Stimulated activated CD8-positive, alpha-beta memory T cell treated with anti-CD3 and anti-CD28 coated beads, Interleukin-7, amount 100 ng/mL, for 24 hours (primary cell): ENCODE results near the gene OR2T33.
"Not testable (repeated sequence)": the region's sequence is repeated elsewhere in the genome, so short reads cannot be mapped to it uniquely, and the experiment has no call there.

Source experiments
- DNase-seq: peaks from one replicate; pipeline ENCODE4 v3.0.0-alpha.2; 2020; ENCODE audit warnings: low read depth

Gene OR2T33, protein sequence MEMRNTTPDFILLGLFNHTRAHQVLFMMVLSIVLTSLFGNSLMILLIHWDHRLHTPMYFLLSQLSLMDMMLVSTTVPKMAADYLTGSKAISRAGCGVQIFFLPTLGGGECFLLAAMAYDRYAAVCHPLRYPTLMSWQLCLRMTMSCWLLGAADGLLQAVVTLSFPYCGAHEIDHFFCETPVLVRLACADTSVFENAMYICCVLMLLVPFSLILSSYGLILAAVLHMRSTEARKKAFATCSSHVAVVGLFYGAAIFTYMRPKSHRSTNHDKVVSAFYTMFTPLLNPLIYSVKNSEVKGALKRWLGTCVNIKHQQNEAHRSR

DNA sequence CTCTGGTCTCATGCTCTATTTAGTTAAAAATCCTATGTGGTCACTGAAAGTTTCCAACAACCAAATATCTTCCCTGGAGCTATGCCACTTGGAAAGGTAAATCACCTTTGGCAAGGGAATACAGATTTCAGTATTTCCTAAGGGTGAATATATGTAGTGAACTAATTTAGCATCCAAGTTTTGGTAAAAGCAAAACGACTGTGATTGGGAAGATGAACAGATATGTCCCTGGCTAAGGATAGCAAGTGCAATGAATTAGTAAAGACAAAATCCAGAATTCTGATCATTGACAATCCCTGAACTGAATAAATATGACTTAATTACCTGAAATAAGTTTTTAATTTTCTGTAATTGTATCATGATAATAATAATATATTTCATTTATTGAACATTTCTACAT lies at the start of gene OR2T33:
OR2T33 (minus strand) TSS at position 101 of the 400 bp plus-strand sequence. CDS start 4,162 bp downstream, outside the sequence.
- DNase-seq: no peak

DNA sequence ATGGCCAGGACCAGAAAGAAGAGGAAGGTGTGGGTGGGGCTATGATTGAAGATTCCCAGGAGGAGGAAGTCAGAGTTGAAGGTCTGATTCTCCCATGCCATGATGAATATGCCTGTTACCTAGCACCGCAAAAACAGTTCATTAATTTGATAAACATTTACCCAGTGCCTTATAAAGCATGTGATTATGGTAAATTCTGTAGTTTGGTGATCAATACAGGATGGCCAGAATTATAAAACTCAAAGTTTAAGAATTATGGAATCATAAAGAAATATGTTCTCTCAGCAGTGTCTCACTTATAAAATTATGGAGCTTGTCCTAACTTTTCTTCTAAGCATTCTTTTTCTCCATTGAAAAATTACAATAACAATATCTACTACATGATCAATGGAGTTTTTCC lies 46.7 kb upstream of the OR2T33 start, which contains the start of gene OR2M7:
OR2M7 (minus strand) TSS at position 101 of the 400 bp plus-strand sequence; CDS start at position 101, 0 bp downstream.
- DNase-seq: no peak

DNA sequence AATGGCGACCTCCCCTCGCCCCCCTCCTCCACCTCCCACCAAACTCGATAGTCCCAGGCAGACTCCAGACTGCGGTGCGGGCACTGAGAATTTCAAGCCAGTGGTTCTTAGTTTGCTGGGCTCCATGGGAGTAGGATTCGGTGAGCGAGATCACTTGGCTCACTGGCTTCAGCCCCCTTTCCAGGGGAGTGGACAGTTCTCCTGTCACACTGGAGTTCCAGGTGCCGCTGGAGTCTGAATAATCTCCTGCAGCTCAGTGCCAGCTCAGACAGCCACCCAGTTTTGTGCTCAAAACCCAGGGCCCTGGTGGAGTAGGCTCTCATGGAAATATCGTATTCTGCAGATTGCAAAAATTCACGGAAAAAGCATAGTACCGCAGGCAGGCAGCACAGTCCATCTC lies 39.0 kb upstream of the OR2T33 start:
- no peak for DNase-seq

DNA sequence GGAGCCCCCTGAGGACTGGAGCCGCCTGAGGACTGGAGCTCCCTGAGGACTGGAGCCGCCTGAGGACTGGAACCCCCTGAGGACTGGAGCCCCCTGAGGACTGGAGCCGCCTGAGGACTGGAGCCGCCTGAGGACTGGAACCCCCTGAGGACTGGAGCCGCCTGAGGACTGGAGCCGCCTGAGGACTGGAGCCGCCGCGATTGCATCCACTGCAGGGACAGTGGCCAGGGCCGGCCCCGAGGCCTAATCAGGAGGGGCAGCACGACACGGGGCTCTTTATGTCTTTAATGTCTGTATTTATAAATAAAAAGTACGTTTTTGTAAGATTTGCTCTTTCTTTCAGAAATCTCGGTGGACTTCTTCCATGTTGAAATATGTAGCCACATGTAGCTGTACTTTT lies 29.0 kb upstream of the OR2T33 start:
- DNase-seq: not testable (repeated sequence)

DNA sequence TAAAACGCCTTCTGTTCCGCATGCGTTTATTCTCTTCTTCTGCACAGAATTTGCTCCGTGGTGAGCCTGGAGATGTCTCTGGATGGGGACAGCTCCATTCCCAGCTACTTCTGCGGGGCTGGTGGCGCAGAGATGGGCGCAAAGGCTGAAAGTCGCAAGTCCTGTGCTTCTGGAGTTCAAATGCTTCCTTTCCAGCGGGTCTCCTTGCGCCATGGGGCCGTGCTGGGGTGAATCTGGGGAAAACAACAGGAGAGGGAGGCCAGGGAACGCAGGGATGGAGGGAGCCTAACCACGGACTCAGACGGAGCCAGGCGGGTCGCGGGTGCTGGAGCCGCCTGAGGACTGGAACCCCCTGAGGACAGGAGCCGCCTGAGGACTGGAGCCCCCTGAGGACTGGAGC lies 28.3 kb upstream of the OR2T33 start:
- DNase-seq: no peak

DNA sequence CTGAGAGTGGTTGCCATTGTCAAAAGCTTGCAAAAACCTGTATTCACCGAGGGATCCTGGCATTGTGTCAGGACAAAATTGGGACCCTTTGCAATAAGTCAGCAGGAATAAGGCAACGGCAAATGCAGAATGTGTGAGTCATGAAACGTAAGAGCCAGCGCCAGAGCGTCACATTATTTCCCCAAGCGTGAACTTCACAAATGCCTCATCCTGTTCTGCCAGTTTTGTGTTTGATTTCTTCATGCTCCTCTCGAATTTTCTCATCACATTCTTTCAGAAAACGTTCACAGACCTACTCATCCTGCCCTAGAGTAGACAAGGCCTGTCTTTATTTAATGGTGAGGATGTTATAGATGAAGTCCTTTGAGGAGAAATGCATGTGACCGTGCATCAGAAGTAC lies 27.9 kb upstream of the OR2T33 start:
- DNase-seq: not testable (repeated sequence)

DNA sequence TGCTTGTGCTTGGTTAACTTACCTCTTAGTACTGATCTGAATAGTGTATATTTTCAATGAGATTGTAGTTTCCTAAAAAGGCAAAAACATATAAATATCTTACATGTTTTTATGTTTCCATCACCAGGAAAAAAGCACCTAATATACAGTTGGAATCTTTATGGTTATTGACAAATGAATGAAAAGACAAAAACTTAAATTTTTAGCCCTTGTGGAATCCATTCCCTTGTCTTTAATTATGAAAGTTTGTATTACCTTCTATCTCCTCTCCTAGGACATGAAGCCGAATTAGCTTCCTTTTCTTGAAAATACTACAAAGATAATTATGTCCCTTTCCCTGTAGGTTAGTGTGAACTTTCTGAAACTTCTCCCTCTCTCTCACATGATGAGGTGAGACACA lies 25.5 kb upstream of the OR2T33 start, which contains the start of gene OR2T12:
OR2T12 (minus strand) TSS at position 101 of the 400 bp plus-strand sequence. CDS start 7,846 bp downstream, outside the sequence.
- DNase-seq: no peak

DNA sequence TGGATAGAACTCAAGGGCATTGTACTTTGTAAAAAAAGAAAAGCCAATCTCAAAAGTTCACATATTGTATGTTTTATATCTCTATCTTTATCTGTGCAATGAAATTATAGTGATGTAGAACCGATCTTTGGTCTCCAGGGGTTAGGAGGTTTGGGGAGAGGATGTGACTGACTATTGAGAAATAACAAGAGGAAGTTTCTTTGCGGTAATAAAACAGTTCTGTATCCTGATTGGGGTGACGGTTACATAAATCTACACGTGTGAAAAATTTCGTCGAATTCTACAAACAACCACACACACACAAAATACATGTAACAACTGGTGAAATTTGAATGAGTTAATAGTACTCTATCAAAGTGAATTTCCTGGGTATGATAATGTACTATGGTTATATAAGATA lies 10.6 kb upstream of the OR2T33 start:
- no peak for DNase-seq

DNA sequence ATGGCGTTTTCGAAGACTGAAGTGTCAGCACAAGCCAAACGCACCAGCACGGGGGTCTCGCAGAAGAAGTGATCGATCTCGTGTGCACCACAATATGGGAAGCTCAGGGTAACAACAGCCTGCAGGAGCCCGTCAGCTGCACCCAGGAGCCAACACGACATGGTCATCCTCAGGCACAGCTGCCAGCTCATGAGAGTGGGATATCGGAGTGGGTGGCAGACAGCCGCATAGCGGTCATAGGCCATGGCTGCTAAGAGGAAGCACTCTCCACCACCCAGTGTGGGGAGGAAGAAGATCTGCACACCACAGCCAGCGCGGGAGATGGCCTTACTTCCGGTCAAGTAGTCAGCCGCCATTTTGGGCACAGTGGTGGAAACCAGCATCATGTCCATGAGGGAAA lies 4.6 kb downstream of the OR2T33 start:
- DNase-seq: not testable (repeated sequence)

DNA sequence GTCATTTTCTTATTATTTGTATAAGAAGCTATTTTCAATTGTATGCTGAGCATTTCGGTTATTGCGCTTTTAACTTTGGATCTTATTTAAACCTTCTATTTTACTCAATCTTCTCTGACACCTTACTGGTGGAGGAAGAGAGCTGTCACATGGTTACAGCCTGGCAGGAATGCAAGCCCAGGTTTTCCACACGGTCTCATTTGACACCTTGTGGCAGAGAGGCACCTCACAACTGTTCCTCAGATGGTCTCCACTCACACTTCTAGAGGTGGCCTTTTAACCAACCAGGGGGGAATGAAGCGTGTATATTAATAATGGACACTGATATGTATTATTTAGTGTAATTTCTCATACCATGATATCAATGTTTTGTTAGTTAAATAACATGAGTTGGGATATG lies 9.6 kb downstream of the OR2T33 start:
- no peak for DNase-seq

DNA sequence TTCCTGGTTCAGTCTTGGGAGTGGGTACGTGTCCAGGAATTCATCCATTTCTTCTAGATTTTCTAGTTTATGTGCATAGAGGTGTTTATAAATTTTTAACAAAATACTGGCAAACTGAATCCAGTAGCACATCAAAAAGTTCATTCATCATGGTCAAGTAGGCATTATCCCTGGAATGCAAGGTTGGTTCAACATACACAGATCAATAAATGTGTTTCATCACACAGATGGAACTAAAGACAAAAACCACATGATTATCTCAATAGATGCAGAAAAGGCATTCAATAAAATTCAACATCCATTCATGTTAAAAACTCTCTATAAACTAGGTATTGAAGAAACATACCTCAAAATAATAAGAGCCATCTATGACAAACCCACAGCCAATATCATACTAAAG lies 18.5 kb downstream of the OR2T33 start:
- DNase-seq: not testable (repeated sequence)

DNA sequence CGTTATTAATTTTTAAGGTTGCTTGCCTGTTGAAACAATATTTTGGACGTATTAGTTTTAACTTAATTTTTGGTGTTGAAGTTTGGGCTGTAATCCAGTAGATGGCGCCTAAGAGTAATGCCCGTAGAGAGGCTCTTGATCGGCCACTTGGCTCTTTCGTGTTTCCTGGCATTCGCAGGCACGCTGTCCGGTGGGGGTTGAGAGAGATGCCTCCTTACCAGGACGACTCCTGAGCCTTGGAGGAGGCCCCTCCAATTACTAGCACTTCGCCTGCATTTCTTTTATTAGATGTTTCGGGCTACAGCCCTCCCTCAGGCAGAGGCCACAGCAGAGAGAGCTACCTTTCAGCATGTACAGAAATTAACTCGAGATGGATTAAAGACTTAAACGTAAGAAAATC lies 34.6 kb downstream of the OR2T33 start:
- no peak for DNase-seq

DNA sequence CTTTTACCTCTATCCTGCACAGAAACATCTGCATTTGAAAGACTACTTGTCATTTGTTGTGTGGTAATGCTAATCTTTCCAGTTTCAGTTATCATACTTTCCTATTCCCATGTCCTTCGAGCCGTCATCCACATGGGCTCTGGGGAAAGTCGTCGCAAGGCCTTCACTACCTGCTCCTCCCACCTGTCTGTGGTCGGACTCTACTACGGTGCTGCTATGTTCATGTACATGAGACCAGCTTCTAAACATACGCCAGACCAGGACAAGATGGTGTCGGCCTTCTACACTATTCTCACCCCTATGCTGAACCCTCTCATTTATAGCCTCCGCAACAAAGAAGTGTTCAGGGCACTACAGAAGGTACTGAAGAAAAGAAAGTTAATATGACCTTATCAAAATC lies 38.3 kb downstream of the OR2T33 start:
- DNase-seq: no peak

DNA sequence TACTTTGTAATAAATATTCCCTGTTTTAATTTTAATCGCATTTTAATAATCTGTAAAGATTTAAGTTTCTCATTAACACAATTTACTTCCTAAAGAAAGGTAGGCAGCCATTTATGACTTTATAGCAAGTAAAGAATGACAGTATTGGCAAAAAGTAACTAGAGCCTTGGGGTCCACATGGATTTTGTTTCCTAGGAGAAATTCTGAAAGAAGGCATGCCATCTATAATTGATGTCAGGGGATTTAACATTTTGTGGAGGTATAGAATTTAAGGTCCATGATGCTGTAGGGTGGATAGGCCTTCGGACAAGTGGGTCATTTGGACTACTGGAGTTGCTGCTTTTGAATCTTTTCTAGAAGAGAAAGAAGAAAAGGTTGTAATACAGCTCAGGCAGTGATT lies 46.7 kb downstream of the OR2T33 start, which contains the start of gene OR2M4:
OR2M4 (plus strand) TSS at position 301 of the 400 bp plus-strand sequence. CDS start 7,512 bp downstream, outside the sequence.
- DNase-seq: no peak

DNA sequence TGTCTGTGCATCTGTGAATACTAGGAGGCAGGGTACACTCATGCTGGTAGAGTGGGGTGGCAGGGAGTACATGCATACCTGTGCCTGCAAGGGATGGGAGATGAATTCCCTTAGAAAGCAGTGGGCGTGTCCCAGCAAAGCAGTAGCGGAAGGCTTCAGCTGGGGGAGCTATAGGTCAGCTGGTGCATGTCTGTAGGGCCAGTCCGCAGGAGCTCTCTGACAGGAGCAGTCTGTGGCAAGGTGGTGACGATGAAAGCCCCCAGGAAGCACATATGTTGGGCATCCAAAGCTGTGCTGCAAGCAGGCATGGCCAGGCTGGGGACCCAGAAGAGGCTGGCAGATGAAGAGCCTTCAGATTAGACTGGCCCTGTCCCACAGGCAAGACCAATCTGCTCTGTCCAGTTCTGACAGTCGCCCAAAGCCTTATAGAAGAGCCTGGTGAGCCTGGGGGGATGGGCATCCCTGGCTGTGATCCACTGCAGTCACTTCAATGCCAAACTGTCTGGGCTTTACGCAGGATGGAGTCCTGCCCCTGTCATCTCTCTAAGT lies 48.3 kb downstream of the OR2T33 start:
- no peak for DNase-seq

DNA sequence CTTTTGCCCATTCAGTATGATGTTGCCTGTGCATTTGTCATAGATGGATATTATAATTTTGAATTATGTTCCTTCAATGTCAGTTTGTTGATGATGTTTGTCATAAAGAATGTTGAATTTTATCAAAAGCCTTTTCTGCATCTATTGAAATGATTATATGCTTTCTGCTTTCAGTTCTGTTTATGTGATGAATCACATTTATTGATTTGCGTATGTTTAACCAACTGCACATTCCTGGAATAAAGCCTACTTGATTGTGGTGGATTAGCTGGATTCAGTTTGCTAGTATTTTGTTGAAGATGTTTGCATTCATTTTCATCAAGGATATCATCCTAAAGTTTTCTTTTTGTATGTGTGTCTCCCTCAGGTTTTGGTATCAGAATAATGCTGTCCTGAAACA lies 52.2 kb downstream of the OR2T33 start:
- DNase-seq: no peak
